Stromal cell of bone marrow (primary cell): Measurements from ENCODE around the gene TBC1D10B.
A peak's percentile ranks its signal among the peaks of the same experiment; 100 is the strongest.

ENCODE experiments used
- DNase-seq: peaks from one replicate; pipeline ENCODE4 v3.0.0-alpha.2; 2012; ENCODE audit warnings: low read depth

TBC1D10B gene

DNA sequence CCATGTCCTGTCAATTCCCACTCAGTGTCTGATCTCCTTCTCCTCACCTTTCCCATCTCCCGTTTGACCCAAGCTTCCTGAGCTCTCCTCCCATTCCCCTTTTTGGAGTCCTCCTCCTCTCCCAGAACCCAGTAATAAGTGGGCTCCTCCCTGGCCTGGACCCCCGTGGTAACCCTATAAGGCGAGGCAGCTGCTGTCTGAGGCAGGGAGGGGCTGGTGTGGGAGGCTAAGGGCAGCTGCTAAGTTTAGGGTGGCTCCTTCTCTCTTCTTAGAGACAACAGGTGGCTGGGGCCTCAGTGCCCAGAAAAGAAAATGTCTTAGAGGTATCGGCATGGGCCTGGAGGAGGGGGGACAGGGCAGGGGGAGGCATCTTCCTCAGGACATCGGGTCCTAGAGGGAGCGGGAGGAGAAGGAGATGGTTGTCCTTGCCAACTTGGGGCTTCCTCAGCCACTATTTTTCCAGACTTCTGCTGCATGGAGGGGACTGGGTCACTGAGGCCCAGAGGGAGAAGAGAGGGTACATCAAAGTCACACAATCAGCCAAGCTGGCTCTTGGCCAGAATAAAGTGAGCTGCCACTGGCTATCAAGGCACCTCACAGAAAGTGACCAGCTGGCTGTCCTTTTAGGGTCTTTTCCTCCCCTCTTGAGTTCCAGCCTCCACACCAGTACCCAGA lies 1.9 kb upstream of the TBC1D10B start:
- DNase-seq: no peak

- DNase-seq: no peak
Measured at GRCh38 chr16:30371248-30371816, 1.0 kb upstream of the TBC1D10B start.

DNA sequence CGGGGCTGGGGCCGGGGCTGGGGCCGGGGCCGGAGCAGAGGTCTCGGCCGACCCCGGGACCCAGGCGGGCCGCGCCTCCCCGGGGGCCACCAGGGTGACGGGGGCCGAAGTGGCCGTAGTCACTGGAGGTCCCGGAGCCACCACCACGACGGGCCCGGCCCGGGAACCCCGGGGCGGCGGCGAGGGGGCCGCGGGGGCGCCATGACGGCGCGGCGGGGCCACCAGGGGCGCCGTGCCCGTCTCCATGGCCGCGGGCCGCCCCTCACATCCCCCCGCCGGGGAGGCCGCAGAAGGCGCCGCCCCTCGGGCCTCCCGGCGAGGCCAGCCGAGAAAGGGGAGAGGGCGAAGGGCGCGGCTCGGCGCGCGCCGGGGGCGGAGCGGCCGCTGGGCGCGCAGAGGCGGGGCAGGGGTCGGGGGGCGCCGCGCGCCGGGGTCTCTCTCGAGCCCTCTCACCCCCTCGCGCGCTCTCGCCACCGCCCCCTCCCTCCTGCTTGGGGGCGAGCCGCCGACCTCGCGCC lies 297 bp downstream of the TBC1D10B start:
- no peak for DNase-seq

GRCh38 chr16:30369091-30369937 lies 980 bp downstream of the TBC1D10B start:
- no peak for DNase-seq

DNA sequence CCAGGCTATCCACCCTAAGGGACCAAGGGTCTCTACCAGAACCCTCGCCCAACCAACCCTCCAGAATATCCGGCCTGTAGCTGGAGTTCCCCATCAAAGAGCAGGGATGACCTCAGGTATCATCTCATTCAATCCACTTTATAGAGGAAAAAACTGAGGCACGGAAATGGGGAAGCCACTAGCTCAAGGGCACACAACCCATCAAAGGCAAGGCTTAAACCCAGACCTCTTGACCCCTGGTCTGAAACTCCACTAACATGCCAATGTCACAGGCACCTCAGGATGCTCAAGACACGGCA lies 1.6 kb downstream of the TBC1D10B start:
- no peak for DNase-seq

- DNase-seq: peak; percentile 43
Measured at GRCh38 chr16:30368122-30368791, 2.0 kb downstream of the TBC1D10B start.

- DNase-seq: no peak
Measured at GRCh38 chr16:30367349-30368009, 2.8 kb downstream of the TBC1D10B start.

- no peak for DNase-seq
Measured at GRCh38 chr16:30366511-30366910, 3.8 kb downstream of the TBC1D10B start.

GRCh38 chr16:30365200-30365599 lies 5.1 kb downstream of the TBC1D10B start:
- DNase-seq: no peak

GRCh38 chr16:30361180-30361579 lies 9.1 kb downstream of the TBC1D10B start:
- DNase-seq: no peak

GRCh38 chr16:30359871-30360170 lies 10.5 kb downstream of the TBC1D10B start:
- no peak for DNase-seq

- DNase-seq: no peak
Measured at GRCh38 chr16:30358990-30359870, 11.1 kb downstream of the TBC1D10B start.

GRCh38 chr16:30358577-30358936 lies 11.7 kb downstream of the TBC1D10B start:
- no peak for DNase-seq

DNA sequence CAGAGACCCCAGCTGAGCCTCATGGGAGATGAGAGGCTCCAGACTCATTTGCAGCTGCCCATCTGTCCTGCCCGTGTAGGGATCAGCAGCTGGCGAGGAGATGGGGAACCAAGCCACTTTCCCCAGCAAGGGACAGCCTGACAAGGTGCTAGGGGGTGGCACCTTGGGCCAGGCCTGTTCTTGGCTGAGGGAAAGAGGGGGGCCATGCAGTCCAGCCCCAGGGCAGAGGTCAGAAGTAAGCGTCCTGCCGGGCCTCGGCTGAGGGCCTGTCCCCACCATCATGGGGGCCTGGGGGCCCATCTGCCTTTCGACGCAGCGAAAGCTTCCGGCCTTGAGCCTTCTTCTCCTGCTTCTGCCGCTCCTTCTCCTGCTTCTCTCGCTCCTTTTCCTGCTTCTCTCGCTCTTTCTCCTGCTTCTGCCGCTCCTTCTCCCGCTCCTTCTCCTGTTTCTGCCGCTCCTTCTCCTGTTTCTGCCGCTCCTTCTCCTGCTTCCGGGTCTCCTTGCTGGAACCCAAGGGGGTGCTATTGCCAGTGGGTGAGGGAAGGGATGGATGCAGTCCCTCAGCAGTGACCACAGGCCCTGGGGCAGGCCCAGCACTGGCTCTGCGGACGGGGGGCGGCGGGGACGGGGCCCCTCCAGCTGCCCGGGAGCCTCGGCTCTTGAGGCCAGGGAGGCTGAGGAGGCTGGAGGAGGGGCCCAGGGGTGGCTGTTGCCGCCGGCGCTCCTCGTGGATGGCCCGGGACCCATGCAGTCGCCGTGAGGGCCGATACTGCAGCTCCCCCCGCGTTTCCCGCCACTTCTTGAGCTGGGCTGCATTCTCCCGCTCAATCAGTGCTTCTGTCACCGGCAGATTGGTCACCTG lies 12.3 kb downstream of the TBC1D10B start:
- DNase-seq: no peak

DNA sequence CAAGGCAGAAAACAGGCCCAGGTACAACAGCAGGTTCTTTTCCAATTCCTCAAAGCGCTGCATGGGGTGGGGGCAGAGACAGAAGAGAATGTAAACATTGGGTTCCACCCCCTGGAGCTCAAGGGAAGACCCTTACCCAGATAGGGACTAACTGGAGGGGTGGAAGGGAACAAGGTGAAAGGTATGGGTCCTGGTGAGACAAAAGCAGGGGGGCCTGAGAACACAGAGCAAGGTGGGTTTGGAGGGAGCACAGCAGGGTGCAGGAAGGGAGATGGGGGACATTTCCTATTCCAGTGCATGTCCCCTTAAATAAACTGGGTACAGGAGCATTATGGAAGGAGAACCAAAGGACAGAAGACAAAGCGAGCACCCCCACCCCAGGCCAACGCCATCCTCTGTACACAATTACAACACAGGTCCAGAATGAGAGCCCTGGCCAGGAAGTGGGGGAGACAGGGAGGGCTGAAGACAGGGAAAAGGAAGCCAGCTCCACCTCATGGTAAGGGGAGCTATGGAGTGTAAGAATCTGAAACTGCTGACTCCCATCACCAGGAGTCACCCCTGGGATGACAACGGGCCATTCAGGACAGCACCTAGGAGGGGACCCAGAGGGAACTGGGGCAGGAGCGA lies 13.1 kb downstream of the TBC1D10B start:
- no peak for DNase-seq

DNA sequence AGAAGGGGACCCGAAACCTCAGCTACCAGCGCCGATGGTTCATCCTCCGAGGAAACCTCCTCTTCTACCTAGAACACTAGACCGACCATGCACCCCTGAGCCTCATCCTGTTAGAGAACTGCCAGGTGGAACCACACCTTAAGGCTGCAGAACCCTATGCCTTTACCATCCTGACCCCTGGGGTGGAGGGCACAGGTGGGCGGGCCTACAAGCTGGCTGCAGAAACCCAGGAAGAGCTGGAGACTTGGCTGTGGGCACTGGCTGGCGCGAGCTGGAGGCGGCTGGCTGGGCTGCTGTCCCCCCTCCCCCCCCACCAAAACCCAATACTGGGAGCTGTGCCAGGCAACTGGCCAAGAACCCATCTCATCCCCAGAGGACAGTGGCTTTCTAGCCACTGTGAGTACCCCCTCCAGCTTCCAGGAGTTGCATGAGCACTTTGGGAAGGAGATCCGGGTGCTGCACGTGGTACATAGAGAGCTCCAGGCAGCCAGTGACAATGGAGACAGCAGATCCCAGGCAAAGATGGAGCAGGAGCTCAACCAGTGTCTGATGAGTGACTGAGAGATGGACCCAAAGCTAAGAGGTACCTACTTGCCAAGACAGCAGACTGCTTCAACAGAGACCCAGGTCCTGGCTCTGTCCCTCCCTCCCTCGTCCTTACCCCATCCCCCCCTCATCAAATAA lies 13.8 kb downstream of the TBC1D10B start:
- no peak for DNase-seq

DNA sequence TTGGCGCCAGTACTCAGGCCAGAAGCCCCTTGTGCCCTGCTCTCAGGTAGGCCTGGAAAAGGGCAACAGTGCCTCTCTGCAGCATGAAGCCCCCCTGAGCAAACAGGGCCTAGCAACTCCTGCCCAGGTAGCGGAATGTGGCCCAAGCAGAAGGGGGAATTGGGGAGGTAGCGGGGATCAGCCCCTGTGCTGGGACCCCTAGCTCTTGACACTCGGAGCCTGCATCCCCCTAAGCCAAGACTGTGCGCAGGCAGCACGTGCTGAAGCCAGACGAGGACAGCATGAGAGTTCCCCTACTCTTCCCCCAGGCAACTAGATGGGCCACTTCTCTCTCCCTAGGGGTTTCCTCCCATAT lies 14.4 kb downstream of the TBC1D10B start:
- no peak for DNase-seq

DNA sequence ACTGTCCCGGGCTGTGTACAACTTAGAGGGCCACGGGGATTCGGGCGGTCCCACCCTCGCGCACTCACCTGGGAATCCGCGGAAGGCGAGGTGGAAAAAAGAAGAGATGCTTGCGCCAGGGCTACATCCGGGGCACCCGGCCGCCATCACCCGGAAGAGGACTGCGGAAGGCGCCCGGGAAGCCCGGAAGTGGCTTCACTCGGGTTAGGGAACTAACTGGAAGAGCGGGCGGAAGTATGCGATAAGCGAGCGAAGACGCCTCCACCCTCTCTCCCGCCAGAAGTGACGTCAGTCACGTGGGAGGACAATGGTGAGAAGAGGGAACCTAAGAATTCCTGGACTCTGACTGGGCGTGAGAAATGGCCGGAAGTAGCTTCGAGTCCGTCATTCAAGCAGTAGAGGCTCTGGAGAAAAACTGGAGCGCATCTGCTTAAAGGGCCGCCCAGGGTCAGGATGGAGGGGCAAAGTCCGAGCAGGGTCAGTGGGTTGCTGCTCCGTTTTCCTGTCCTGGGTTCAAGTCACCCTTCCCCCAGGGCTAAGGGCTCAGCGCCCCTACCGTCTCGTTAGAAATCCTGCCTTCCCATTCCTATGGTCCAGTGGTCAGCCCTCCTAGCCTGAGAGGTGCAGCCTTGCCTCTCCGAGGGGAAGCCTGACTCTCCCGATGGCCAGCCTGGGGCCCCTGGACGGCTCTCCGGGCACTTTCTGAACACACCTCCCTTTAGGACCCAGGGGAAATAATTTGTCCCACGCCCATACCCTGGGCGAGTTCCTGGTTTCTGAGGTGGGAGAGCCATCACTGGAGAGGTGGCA lies 14.9 kb downstream of the TBC1D10B start, which contains the start of gene CD2BP2:
Gene CD2BP2 (minus strand): TSS at position 165 of the 810 bp plus-strand sequence. CDS start 627 bp downstream, outside the sequence.
- peak; percentile 100 for DNase-seq
